Fibroblast of villous mesenchyme (primary cell): ENCODE measurements around the gene KCNT2. TPM values are rescaled to one million over a fixed set of nuclear protein-coding genes. Genes with fewer than 3 reads are reported as not detected.

Source experiments
- DNase-seq: peaks from one replicate; pipeline ENCODE4 v3.0.0-alpha.2; 2010; ENCODE audit warnings: low read depth
- H3K4me3 ChIP-seq: 2 replicates; pipeline ENCODE4 v1.5.1; 2011; ENCODE audit warnings: low read depth, mild to moderate bottlenecking, low read length
- CTCF ChIP-seq: IDR thresholded peaks from 2 replicates; pipeline ENCODE4 v1.5.1; 2012; ENCODE audit warnings: low read depth, mild to moderate bottlenecking, low read length; ENCODE audit not compliant: insufficient read depth
- total RNA-seq: library from RNA; depleted of rRNA; stranded (reverse); fragments of >200 nt; gene quantifications from 2 replicates; pipeline ENCODE4 v1.2.3, GENCODE V29; 2012

KCNT2 gene
- total RNA-seq, 1 donor = 7.3 TPM

DNA sequence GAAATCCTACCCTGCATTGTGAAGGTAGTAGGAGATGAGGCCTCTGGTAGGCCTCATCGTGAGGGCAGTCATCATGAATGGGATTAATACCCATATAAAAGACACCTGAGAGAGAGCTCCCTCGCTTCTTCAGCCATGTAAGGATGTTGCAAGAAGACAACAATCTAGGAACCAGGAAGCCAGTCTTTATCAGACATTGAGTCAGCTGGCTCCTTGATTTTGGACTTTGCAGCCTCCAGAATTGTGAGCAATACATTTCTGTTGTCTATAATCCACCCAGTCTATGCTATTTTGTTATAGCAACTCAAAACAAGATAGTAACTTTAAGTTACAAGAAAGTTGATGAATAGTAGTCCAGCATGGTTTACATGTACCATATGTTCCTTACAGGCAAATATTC lies 208.5 kb downstream of the KCNT2 start:
- H3K4me3 ChIP-seq = no peak overlapping the region
- DNase-seq = no peak
- no peak for TF ChIP-seq CTCF

- TF ChIP-seq CTCF = no peak
- H3K4me3 ChIP-seq = no peak overlapping the region
- peak; percentile 30 for DNase-seq
Observed at GRCh38 chr1:196393742-196394141, 214.5 kb downstream of the KCNT2 start.

DNA sequence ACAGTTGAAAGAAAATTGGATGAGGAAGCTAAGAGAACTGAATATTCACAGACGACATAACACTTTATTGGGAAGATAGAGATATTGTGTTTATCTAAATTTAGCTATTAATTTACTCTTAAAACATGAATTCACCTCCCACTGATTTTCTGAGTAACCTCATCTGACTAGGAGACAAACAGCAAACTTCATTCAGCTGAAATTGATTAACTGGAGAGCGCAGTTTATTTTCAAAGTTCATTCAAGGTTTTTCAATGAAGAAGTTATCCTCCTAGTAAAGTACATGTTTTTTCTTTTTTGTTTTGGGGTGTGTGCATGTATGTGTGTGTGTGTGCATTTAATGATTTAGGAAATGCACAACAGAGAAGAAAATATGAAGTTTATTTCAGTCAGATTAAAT lies 215.0 kb downstream of the KCNT2 start:
- H3K4me3 ChIP-seq = no peak overlapping the region
- no peak for TF ChIP-seq CTCF
- DNase-seq = no peak

DNA sequence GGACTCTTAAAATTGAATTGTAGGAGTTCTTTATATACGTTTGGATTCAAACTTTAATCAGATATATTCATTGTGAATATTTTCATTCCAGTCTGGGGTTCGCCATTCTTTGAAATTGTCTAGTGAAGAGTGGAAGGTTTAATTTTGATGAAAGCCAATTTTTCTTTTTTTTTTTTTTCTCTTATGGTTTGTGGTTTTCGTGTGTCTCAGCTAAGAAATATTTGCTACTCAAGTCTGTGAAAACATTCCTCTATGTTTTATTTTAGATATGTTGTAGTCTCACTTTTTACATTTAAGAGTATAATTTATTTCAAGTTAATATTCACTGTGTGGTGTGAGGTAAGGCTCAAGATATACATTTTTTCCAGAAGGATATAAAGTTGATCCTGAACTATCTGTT lies 220.5 kb downstream of the KCNT2 start:
- TF ChIP-seq CTCF = no peak
- no peak overlapping the region for H3K4me3 ChIP-seq
- no peak for DNase-seq

- DNase-seq = no peak
- H3K4me3 ChIP-seq = no peak overlapping the region
- TF ChIP-seq CTCF = no peak
Observed at GRCh38 chr1:196385109-196385508, 223.1 kb downstream of the KCNT2 start.

DNA sequence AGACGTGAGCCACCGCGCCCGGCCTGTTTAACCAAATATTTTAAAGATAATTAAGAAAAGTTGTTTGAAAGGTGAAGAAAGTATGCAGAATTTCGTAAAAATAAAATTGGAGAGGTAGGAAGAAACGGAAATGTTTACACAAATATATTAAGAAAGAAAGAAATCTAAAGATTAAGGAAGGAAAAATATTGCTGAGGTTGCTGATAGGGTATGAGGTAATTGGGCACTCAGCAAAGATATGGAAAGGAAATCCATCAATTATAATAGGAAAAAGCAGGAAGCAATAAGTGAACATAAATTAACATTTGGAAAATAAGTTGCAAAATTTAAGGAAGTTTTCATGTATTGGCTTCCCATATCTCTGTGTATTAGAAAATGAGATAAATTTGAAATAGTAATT lies 225.9 kb downstream of the KCNT2 start:
- no peak for DNase-seq
- no peak overlapping the region for H3K4me3 ChIP-seq
- TF ChIP-seq CTCF = no peak

GRCh38 chr1:196381544-196381943 lies 226.7 kb downstream of the KCNT2 start:
- H3K4me3 ChIP-seq = no peak overlapping the region
- no peak for TF ChIP-seq CTCF
- DNase-seq = no peak
